H9 (cell line): ENCODE measurements around the gene RAB11A. TPM values are rescaled to one million over a fixed set of nuclear protein-coding genes. Genes with fewer than 3 reads are reported as not detected.

Source experiments
- DNase-seq: peaks from one replicate; pipeline ENCODE4 v3.0.0-alpha.2; 2017
- H2AFZ ChIP-seq: one replicate; pipeline ENCODE4 v1.6.1; 2013; ENCODE audit warnings: mild to moderate bottlenecking, low read length, control low read depth, moderate library complexity
- H2AK5ac ChIP-seq: 2 replicates; pipeline ENCODE4 v1.6.1; 2013; ENCODE audit warnings: low read length, control low read depth, mixed read lengths; ENCODE audit not compliant: insufficient read length
- H2BK120ac ChIP-seq: one replicate; pipeline ENCODE4 v1.6.1; 2013; ENCODE audit warnings: low read depth, mild to moderate bottlenecking, low read length, control low read depth, inconsistent platforms; ENCODE audit not compliant: poor library complexity, severe bottlenecking
- H2BK12ac ChIP-seq: 2 replicates; pipeline ENCODE4 v1.6.1; 2013; ENCODE audit warnings: low read length, control low read depth, mixed read lengths, low read depth; ENCODE audit not compliant: insufficient read length
- H2BK15ac ChIP-seq: 2 replicates; pipeline ENCODE4 v1.6.1; 2013; ENCODE audit warnings: low read depth, low read length, control low read depth
- H2BK20ac ChIP-seq: one replicate; pipeline ENCODE4 v1.6.1; 2013; ENCODE audit warnings: low read depth, mild to moderate bottlenecking, low read length, control low read depth, inconsistent platforms; ENCODE audit not compliant: poor library complexity, severe bottlenecking
- H2BK5ac ChIP-seq: 2 replicates; pipeline ENCODE4 v1.6.1; 2013; ENCODE audit warnings: low read length, control low read depth, mixed read lengths; ENCODE audit not compliant: insufficient read length
- H3K14ac ChIP-seq: 2 replicates; pipeline ENCODE4 v1.6.1; 2013; ENCODE audit warnings: low read length, control low read depth; ENCODE audit not compliant: insufficient read depth
- H3K18ac ChIP-seq: 2 replicates; pipeline ENCODE4 v1.6.1; 2013; ENCODE audit warnings: low read depth, mild to moderate bottlenecking, mixed read lengths, low read length, control low read depth; ENCODE audit not compliant: insufficient read length
- H3K23ac ChIP-seq: 2 replicates; pipeline ENCODE4 v1.6.1; 2013; ENCODE audit warnings: low read length, control low read depth, mixed read lengths, low read depth; ENCODE audit not compliant: insufficient read length
- H3K23me2 ChIP-seq: 2 replicates; pipeline ENCODE4 v1.6.1; 2013; ENCODE audit warnings: low read depth, mild to moderate bottlenecking, mixed read lengths, low read length, control low read depth; ENCODE audit not compliant: insufficient read length, poor library complexity, severe bottlenecking
- H3K27ac ChIP-seq: 2 replicates; pipeline ENCODE4 v1.5.1; 2013; ENCODE audit warnings: low read length, control low read depth, mixed read lengths, low read depth; ENCODE audit not compliant: insufficient read length
- H3K27me3 ChIP-seq: 2 replicates; pipeline ENCODE4 v1.6.1; 2013; ENCODE audit warnings: low read length, control low read depth, inconsistent platforms; ENCODE audit not compliant: insufficient read depth
- H3K4ac ChIP-seq: 2 replicates; pipeline ENCODE4 v1.6.1; 2013; ENCODE audit warnings: low read depth, mild to moderate bottlenecking, control low read depth, inconsistent platforms, low read length, moderate library complexity
- H3K4me1 ChIP-seq: 2 replicates; pipeline ENCODE4 v1.6.1; 2013; ENCODE audit warnings: low read length, control low read depth, inconsistent platforms; ENCODE audit not compliant: insufficient read depth
- H3K4me2 ChIP-seq: 2 replicates; pipeline ENCODE4 v1.6.1; 2013; ENCODE audit warnings: low read length, control low read depth, mixed read lengths; ENCODE audit not compliant: insufficient read length, insufficient read depth
- H3K56ac ChIP-seq: 2 replicates; pipeline ENCODE4 v1.6.1; 2013; ENCODE audit warnings: low read depth, mild to moderate bottlenecking, mixed read lengths, low read length, control low read depth; ENCODE audit not compliant: insufficient read length
- H3K79me1 ChIP-seq: 2 replicates; pipeline ENCODE4 v1.6.1; 2013; ENCODE audit warnings: low read depth, mild to moderate bottlenecking, moderate library complexity, low read length, control low read depth, inconsistent platforms; ENCODE audit not compliant: insufficient read depth, poor library complexity, severe bottlenecking
- H3K79me2 ChIP-seq: 2 replicates; pipeline ENCODE4 v1.6.1; 2013; ENCODE audit warnings: low read length, control low read depth, inconsistent platforms; ENCODE audit not compliant: insufficient read depth
- H3K9ac ChIP-seq: 2 replicates; pipeline ENCODE4 v1.6.1; 2013; ENCODE audit warnings: low read length, control low read depth, mixed read lengths; ENCODE audit not compliant: insufficient read length; ENCODE audit errors: extremely low read depth
- H3K9me3 ChIP-seq: one replicate; pipeline ENCODE4 v1.6.1; 2013; ENCODE audit warnings: low read depth, low read length, inconsistent platforms; ENCODE audit not compliant: control insufficient read depth
- H3T11ph ChIP-seq: one replicate; pipeline ENCODE4 v1.6.1; 2013; ENCODE audit warnings: mild to moderate bottlenecking, low read length, control low read depth, inconsistent platforms
- H4K20me1 ChIP-seq: one replicate; pipeline ENCODE4 v1.6.1; 2013; ENCODE audit not compliant: control insufficient read depth, insufficient read length, insufficient read depth
- H4K5ac ChIP-seq: 2 replicates; pipeline ENCODE4 v1.6.1; 2013; ENCODE audit warnings: low read depth, mild to moderate bottlenecking, mixed read lengths, low read length, control low read depth; ENCODE audit not compliant: insufficient read length
- H4K8ac ChIP-seq: replicated peaks from 2 replicates; pipeline ENCODE4 v1.6.1; 2013; ENCODE audit warnings: low read length, control low read depth, mixed read lengths, low read depth; ENCODE audit not compliant: insufficient read length
- H4K91ac ChIP-seq: 2 replicates; pipeline ENCODE4 v1.6.1; 2013; ENCODE audit warnings: low read depth, mild to moderate bottlenecking, moderate library complexity, mixed read lengths, low read length, control low read depth; ENCODE audit not compliant: insufficient read length
- H3K27ac Mint-ChIP-seq, 3 experiments: 2 replicates in 2 of 3; 3 replicates in 1 of 3; pipeline ENCODE4 v1.8.0; 2020 to 2021; ENCODE audit warnings: mixed read lengths in 3 of 3, mild to moderate bottlenecking in 1 of 3, moderate library complexity in 1 of 3
- H3K27me3 Mint-ChIP-seq: 2 replicates; pipeline ENCODE4 v1.8.0; 2021; ENCODE audit warnings: low read depth, mild to moderate bottlenecking, moderate library complexity, mixed read lengths
- H3K36me3 Mint-ChIP-seq, 3 experiments: 2 replicates in 2 of 3; 3 replicates in 1 of 3; pipeline ENCODE4 v1.8.0; 2020 to 2021; ENCODE audit warnings: low read depth in 3 of 3, mixed read lengths in 3 of 3; ENCODE audit not compliant: insufficient read depth in 1 of 3
- H3K4me1 Mint-ChIP-seq, 2 experiments: 2 replicates each; pipeline ENCODE4 v1.8.0; 2020; ENCODE audit warnings: mixed read lengths in 2 of 2
- H3K4me3 Mint-ChIP-seq, 2 experiments: 2 replicates in 1 of 2; 3 replicates in 1 of 2; pipeline ENCODE4 v1.8.0; 2020 to 2021; ENCODE audit warnings: mild to moderate bottlenecking in 2 of 2, mixed read lengths in 2 of 2, moderate library complexity in 1 of 2
- H3K9me3 Mint-ChIP-seq, 2 experiments: 2 replicates in 1 of 2; 3 replicates in 1 of 2; pipeline ENCODE4 v1.8.0; 2020; ENCODE audit warnings: mild to moderate bottlenecking in 2 of 2, mixed read lengths in 2 of 2, moderate library complexity in 1 of 2
- WGBS: extraction: QIAGEN DNeasy Blood & Tissue Kit; methylation state at CpG from one replicate; pipeline ENCODE4 v1.1.7; 2013; ENCODE audit warnings: missing lambda C conversion rate, low lambda C conversion rate, mixed read lengths; ENCODE audit not compliant: insufficient read length; ENCODE audit errors: extremely low coverage; 5-methylcytosine and 5-hydroxymethylcytosine counted together
- total RNA-seq: library from RNA; stranded (reverse); gene quantifications from 2 replicates; pipeline ENCODE4 v1.2.1, GENCODE V29; 2021
- TF ChIP-seq, protein P1 (sequence below): fragments of 200-600 bp; sonication (generic); conservative IDR thresholded peaks from 3 replicates; pipeline ENCODE4 v1.8.0; 2021; ENCODE audit warnings: antibody characterized with exemption, mild to moderate bottlenecking

RAB11A gene
- total RNA-seq, 1 experiment from 2014 or later, result 217 TPM

DNA sequence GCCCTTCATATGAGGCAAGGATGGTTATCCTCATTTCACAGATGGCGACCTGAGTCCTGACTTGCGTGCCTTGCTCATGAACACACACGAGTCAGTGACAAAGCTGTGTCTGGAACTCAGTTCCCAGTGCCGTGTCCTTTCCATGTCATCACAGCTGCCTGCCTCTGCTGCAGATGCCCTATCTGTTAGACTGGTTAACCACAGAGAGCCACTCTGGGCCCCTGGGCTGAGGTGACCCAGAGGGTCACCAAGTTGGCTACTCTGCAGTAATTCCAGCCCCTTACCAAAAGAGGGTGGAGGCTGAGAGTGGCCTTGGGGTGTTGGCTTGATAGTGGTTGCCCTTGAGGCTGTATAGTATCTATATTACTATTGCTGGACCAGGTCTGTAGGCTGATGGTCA is 41.0 kb downstream of the RAB11A start:
- H3K56ac ChIP-seq, result no peak overlapping the region
- H2BK120ac ChIP-seq, result no peak overlapping the region
- no peak overlapping the region for H2BK20ac ChIP-seq
- no peak overlapping the region for H3T11ph ChIP-seq
- H3K27ac Mint-ChIP-seq, result no peak overlapping the region
- no peak overlapping the region for H2BK12ac ChIP-seq
- H3K27me3 ChIP-seq, result no peaks in the 10 kb centered on the region
- TF ChIP-seq, protein P1, sequence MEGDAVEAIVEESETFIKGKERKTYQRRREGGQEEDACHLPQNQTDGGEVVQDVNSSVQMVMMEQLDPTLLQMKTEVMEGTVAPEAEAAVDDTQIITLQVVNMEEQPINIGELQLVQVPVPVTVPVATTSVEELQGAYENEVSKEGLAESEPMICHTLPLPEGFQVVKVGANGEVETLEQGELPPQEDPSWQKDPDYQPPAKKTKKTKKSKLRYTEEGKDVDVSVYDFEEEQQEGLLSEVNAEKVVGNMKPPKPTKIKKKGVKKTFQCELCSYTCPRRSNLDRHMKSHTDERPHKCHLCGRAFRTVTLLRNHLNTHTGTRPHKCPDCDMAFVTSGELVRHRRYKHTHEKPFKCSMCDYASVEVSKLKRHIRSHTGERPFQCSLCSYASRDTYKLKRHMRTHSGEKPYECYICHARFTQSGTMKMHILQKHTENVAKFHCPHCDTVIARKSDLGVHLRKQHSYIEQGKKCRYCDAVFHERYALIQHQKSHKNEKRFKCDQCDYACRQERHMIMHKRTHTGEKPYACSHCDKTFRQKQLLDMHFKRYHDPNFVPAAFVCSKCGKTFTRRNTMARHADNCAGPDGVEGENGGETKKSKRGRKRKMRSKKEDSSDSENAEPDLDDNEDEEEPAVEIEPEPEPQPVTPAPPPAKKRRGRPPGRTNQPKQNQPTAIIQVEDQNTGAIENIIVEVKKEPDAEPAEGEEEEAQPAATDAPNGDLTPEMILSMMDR, result no peak
- H4K8ac ChIP-seq, result no peak overlapping the region
- H3K18ac ChIP-seq, result no peak overlapping the region
- peaks cover 16 to 23% of the 10 kb centered on the region in 2 experiments for H3K4me1 Mint-ChIP-seq
- no peaks in the 10 kb centered on the region for H4K20me1 ChIP-seq
- H4K5ac ChIP-seq, result no peak overlapping the region
- no peak overlapping the region for H3K4me2 ChIP-seq
- H3K79me2 ChIP-seq, result no peaks in the 10 kb centered on the region
- no peak overlapping the region for H2BK15ac ChIP-seq
- H3K4me1 ChIP-seq, result 0 out of 2 replicates have a peak, but pooled peaks cover 3% of the 10 kb centered on the region
- no peak overlapping the region for H3K14ac ChIP-seq
- no peak overlapping the region for H4K91ac ChIP-seq
- H3K4me3 Mint-ChIP-seq, result no peak overlapping the region
- no peaks in the 10 kb centered on the region for H3K9me3 Mint-ChIP-seq
- H2AFZ ChIP-seq, result no peak overlapping the region
- H3K23ac ChIP-seq, result no peak overlapping the region
- no peak overlapping the region for H3K27ac ChIP-seq
- no peaks in the 10 kb centered on the region for H3K79me1 ChIP-seq
- no peak overlapping the region for H2AK5ac ChIP-seq
- H3K4ac ChIP-seq, result no peak overlapping the region
- H3K23me2 ChIP-seq, result no peaks in the 10 kb centered on the region
- H3K27me3 Mint-ChIP-seq, result no peaks in the 10 kb centered on the region
- no peak overlapping the region for H2BK5ac ChIP-seq
- H3K36me3 Mint-ChIP-seq, result peaks cover 4 to 18% (median 6%) of the 10 kb centered on the region in 3 experiments; a peak in 5 of 7 replicates
- peak; percentile 12 for DNase-seq
- no peaks in the 10 kb centered on the region for H3K9me3 ChIP-seq
- H3K9ac ChIP-seq, result no peak overlapping the region
- WGBS, result no CpG with 5 or more reads among the region's 4 CpGs
